H1 (cell line): Measurements from ENCODE around the gene DNAL4.

Experiments used
- BCL11A ChIP-seq, 2 experiments: IDR thresholded peaks; one replicate each; pipeline ENCODE4 v1.6.1; 2011; ENCODE audit warnings: low read depth in 2 of 2, low read length in 2 of 2, mild to moderate bottlenecking in 2 of 2
- BRCA1 ChIP-seq: IDR thresholded peaks from 2 replicates; pipeline ENCODE4 v1.6.1; 2012; ENCODE audit warnings: low read depth, low read length, improper control_type of control experiment
- EP300 ChIP-seq, 2 experiments: IDR thresholded peaks; 1 replicate in 1 of 2; 2 replicates in 1 of 2; pipeline ENCODE4 v1.6.1; 2011 to 2012; ENCODE audit warnings: low read depth in 2 of 2, low read length in 2 of 2, mild to moderate bottlenecking in 2 of 2, borderline replicate concordance in 1 of 2, inconsistent platforms in 1 of 2, moderate library complexity in 1 of 2
- JUND ChIP-seq: IDR thresholded peaks from 2 replicates; pipeline ENCODE4 v1.6.1; 2011; ENCODE audit warnings: mild to moderate bottlenecking, improper control_type of control experiment, low read length
- MAX ChIP-seq: IDR thresholded peaks from 2 replicates; pipeline ENCODE4 v1.6.1; 2012; ENCODE audit warnings: inconsistent platforms
- POLR2A ChIP-seq, 2 experiments: IDR thresholded peaks; 1 replicate in 1 of 2; 2 replicates in 1 of 2; pipeline ENCODE4 v1.6.1; 2011; ENCODE audit warnings: low read depth in 2 of 2, low read length in 2 of 2, mild to moderate bottlenecking in 2 of 2; ENCODE audit errors: control extremely low read depth in 1 of 2
- POLR2AphosphoS5 ChIP-seq: IDR thresholded peaks from 2 replicates; pipeline ENCODE4 v1.6.1; 2011; ENCODE audit warnings: low read depth, low read length
- RBBP5 ChIP-seq: IDR thresholded peaks from 2 replicates; pipeline ENCODE4 v1.7.1; 2012; ENCODE audit warnings: low read depth, mild to moderate bottlenecking, inconsistent platforms, low read length, moderate library complexity, borderline replicate concordance
- SRF ChIP-seq: IDR thresholded peaks from 2 replicates; pipeline ENCODE4 v1.6.1; 2011; ENCODE audit warnings: mild to moderate bottlenecking, low read depth, low read length, moderate library complexity
- SUZ12 ChIP-seq: fragments of 200-600 bp; sonication (generic); IDR thresholded peaks from 2 replicates; pipeline ENCODE4 v1.6.1; 2012; ENCODE audit warnings: mild to moderate bottlenecking, inconsistent platforms, low read length, moderate library complexity, mixed read lengths
- ZNF274 ChIP-seq: IDR thresholded peaks from 2 replicates; pipeline ENCODE4 v1.7.0; 2012; ENCODE audit warnings: low read length, borderline replicate concordance; ENCODE audit errors: extremely low read depth
- TF ChIP-seq, protein P1 (sequence below), 3 experiments: IDR thresholded peaks; 1 replicate in 2 of 3; 2 replicates in 1 of 3; pipeline versions ENCODE4 v1.5.1 to v1.6.1; 2011; ENCODE audit warnings: low read length in 3 of 3, mild to moderate bottlenecking in 3 of 3, inconsistent platforms in 2 of 3, low read depth in 1 of 3, moderate library complexity in 1 of 3; ENCODE audit not compliant: insufficient read depth in 1 of 3; ENCODE audit errors: control extremely low read depth in 1 of 3
- TF ChIP-seq, protein P2 (sequence below): IDR thresholded peaks from 2 replicates; pipeline ENCODE4 v1.6.1; 2011; ENCODE audit warnings: low read depth, mild to moderate bottlenecking, low read length; ENCODE audit not compliant: insufficient read depth
- TF ChIP-seq, protein P3 (sequence below): IDR thresholded peaks from 2 replicates; pipeline ENCODE4 v1.6.1; 2012; ENCODE audit warnings: low read length, inconsistent platforms

GRCh38 chr22:38735126-38735464, 58.8 kb downstream of the DNAL4 start:
- TF ChIP-seq, protein P1, sequence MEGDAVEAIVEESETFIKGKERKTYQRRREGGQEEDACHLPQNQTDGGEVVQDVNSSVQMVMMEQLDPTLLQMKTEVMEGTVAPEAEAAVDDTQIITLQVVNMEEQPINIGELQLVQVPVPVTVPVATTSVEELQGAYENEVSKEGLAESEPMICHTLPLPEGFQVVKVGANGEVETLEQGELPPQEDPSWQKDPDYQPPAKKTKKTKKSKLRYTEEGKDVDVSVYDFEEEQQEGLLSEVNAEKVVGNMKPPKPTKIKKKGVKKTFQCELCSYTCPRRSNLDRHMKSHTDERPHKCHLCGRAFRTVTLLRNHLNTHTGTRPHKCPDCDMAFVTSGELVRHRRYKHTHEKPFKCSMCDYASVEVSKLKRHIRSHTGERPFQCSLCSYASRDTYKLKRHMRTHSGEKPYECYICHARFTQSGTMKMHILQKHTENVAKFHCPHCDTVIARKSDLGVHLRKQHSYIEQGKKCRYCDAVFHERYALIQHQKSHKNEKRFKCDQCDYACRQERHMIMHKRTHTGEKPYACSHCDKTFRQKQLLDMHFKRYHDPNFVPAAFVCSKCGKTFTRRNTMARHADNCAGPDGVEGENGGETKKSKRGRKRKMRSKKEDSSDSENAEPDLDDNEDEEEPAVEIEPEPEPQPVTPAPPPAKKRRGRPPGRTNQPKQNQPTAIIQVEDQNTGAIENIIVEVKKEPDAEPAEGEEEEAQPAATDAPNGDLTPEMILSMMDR (IDR thresholded peaks at IDR 0.05; ENCODE audit: control extremely low read depth in 1 of 3, insufficient read depth in 1 of 3, low read depth in 1 of 3, low read length in 3 of 3) = no peak
- TF ChIP-seq EP300 (IDR thresholded peaks at IDR 0.05; ENCODE audit: borderline replicate concordance in 1 of 2, low read depth in 2 of 2, low read length in 2 of 2) (no peak), POLR2A (IDR thresholded peaks at IDR 0.05; ENCODE audit: control extremely low read depth in 1 of 2, low read depth in 2 of 2, low read length in 2 of 2) (0 out of 3 replicates have a peak, but pooled peaks of 1 of the 2 experiments have one; percentile 2), ZNF274 (no peak), BRCA1 (no peak), RBBP5 (no peak), MAX (no peak), POLR2AphosphoS5 (no peak), BCL11A (IDR thresholded peaks at IDR 0.05; ENCODE audit: low read depth in 2 of 2, low read length in 2 of 2) (no peak), SRF (no peak), JUND (no peak), SUZ12 (no peak)
- TF ChIP-seq, protein P2, sequence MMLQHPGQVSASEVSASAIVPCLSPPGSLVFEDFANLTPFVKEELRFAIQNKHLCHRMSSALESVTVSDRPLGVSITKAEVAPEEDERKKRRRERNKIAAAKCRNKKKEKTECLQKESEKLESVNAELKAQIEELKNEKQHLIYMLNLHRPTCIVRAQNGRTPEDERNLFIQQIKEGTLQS = no peak
- TF ChIP-seq, protein P3, sequence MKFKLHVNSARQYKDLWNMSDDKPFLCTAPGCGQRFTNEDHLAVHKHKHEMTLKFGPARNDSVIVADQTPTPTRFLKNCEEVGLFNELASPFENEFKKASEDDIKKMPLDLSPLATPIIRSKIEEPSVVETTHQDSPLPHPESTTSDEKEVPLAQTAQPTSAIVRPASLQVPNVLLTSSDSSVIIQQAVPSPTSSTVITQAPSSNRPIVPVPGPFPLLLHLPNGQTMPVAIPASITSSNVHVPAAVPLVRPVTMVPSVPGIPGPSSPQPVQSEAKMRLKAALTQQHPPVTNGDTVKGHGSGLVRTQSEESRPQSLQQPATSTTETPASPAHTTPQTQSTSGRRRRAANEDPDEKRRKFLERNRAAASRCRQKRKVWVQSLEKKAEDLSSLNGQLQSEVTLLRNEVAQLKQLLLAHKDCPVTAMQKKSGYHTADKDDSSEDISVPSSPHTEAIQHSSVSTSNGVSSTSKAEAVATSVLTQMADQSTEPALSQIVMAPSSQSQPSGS = no peak
